A549 (cell line): ENCODE measurements around the gene ZBTB46. TPM values are rescaled to one million over a fixed set of nuclear protein-coding genes. Genes with fewer than 3 reads are reported as not detected.

Experiments
- ATAC-seq, 2 experiments: fragments of 200-7000 bp in 1 of 2; fragments of >200 bp in 1 of 2; cut with Nextera tagmentation in 1 of 2; cut with Tn5 transposase in 1 of 2; 3 replicates each; pipeline versions ENCODE4 v1.8.0 to v1.9.1; 2018 to 2020; ENCODE audit warnings: mild to moderate bottlenecking in 1 of 2, moderate library complexity in 1 of 2
- CTCF ChIA-PET: fragments of 300-600 bp; sonication (Branson Sonifier 250); formaldehyde crosslinking; extraction: SDS; loops from one replicate; lab custom pipeline; 2021; ENCODE audit warnings: antibody characterized with exemption, inconsistent platforms; lab: Yijun Ruan, JAX
- POLR2A ChIA-PET: fragments of 350-600 bp; formaldehyde crosslinking; extraction: SDS; loops from one replicate; lab custom pipeline; 2021; ENCODE audit warnings: antibody characterized with exemption, inconsistent platforms; lab: Yijun Ruan, JAX
- DNase-seq, 2 experiments: peaks; one replicate each; pipeline versions ENCODE4 v3.0.0 to v3.0.0-alpha.2; 2011 to 2016; ENCODE audit warnings: low read depth in 1 of 2, low spot score in 1 of 2
- FAIRE-seq: peaks from 2 replicates; lab custom pipeline; 2011; peaks lifted over from hg19 to GRCh38; lab: Jason Lieb, UNC
- H3K27ac ChIP-seq, 2 experiments: fragments of >200 bp; sonication (Bioruptor Twin); formaldehyde crosslinking; 3 replicates each; pipeline ENCODE4 v1.5.1; 2016 to 2017
- H3K4me1 ChIP-seq: fragments of >200 bp; sonication (Bioruptor Twin); formaldehyde crosslinking; 3 replicates; pipeline ENCODE4 v1.6.1; 2016
- H3K4me2 ChIP-seq: fragments of >200 bp; sonication (Bioruptor Twin); formaldehyde crosslinking; 3 replicates; pipeline ENCODE4 v1.6.1; 2016
- H3K4me3 ChIP-seq: fragments of >200 bp; sonication (Bioruptor Twin); formaldehyde crosslinking; 3 replicates; pipeline ENCODE4 v1.5.1; 2016
- H3K9me3 ChIP-seq: fragments of >200 bp; sonication (Bioruptor Twin); formaldehyde crosslinking; 3 replicates; pipeline ENCODE4 v1.6.1; 2016
- BHLHE40 ChIP-seq: IDR thresholded peaks from 2 replicates; pipeline ENCODE4 v1.6.1; 2012; ENCODE audit warnings: low read depth, low read length, inconsistent platforms
- CEBPB ChIP-seq, 2 experiments: fragments of >200 bp in 1 of 2; sonication (Bioruptor Twin) in 1 of 2; formaldehyde crosslinking in 1 of 2; IDR thresholded peaks; 2 replicates each; pipeline ENCODE4 v1.6.1; 2012 to 2016
- ESRRA ChIP-seq: fragments of 150-350 bp; IDR thresholded peaks from 2 replicates; pipeline ENCODE4 v1.6.1; 2014; ENCODE audit warnings: mild to moderate bottlenecking, low read length, borderline replicate concordance
- HOXB13 ChIP-seq: fragments of 250-450 bp; sonication (Bioruptor Pico); IDR thresholded peaks from 2 replicates; pipeline ENCODE4 v1.5.0; 2020; ENCODE audit warnings: low read depth, mild to moderate bottlenecking, moderate library complexity
- JUN ChIP-seq, 2 experiments: fragments of >200 bp; sonication (Bioruptor Twin); formaldehyde crosslinking; IDR thresholded peaks; 2 replicates in 1 of 2; 3 replicates in 1 of 2; pipeline ENCODE4 v1.6.1; 2016 to 2017
- JUNB ChIP-seq: fragments of >200 bp; sonication (Bioruptor Twin); formaldehyde crosslinking; IDR thresholded peaks from 2 replicates; pipeline ENCODE4 v1.6.1; 2016
- KDM1A ChIP-seq: fragments of 200-600 bp; sonication (generic); IDR thresholded peaks from 2 replicates; pipeline ENCODE4 v1.6.1; 2016; ENCODE audit warnings: low read depth, mild to moderate bottlenecking
- MAFK ChIP-seq: fragments of 450-650 bp; IDR thresholded peaks from 2 replicates; pipeline ENCODE4 v1.6.1; 2014; ENCODE audit not compliant: partially characterized antibody
- MYC ChIP-seq: IDR thresholded peaks from 2 replicates; pipeline ENCODE4 v1.6.1; 2012; ENCODE audit warnings: mild to moderate bottlenecking, inconsistent platforms, low read length, improper control_type of control experiment, borderline replicate concordance
- NFE2L2 ChIP-seq: fragments of 150-350 bp; conservative IDR thresholded peaks from 2 replicates; pipeline ENCODE4 v1.6.1; 2014; ENCODE audit warnings: low read length
- NR3C1 ChIP-seq: fragments of >200 bp; sonication (Bioruptor Twin); formaldehyde crosslinking; IDR thresholded peaks from 3 replicates; pipeline ENCODE4 v1.6.1; 2017
- PBX3 ChIP-seq: IDR thresholded peaks from 2 replicates; pipeline ENCODE4 v1.6.1; 2012
- PHF8 ChIP-seq: fragments of 200-600 bp; sonication (generic); IDR thresholded peaks from 2 replicates; pipeline ENCODE4 v1.6.1; 2016; ENCODE audit warnings: low read depth, mild to moderate bottlenecking, antibody characterized with exemption, moderate library complexity, borderline replicate concordance
- RAD21 ChIP-seq, 2 experiments: fragments of >200 bp in 1 of 2; sonication (Bioruptor Twin) in 1 of 2; formaldehyde crosslinking in 1 of 2; IDR thresholded peaks in 1 of 2; conservative IDR thresholded peaks in 1 of 2; 2 replicates in 1 of 2; 3 replicates in 1 of 2; pipeline ENCODE4 v1.6.1; 2012 to 2018; ENCODE audit warnings: inconsistent platforms in 1 of 2
- RCOR1 ChIP-seq: fragments of 150-350 bp; IDR thresholded peaks from 2 replicates; pipeline ENCODE4 v1.6.1; 2014; ENCODE audit warnings: antibody characterized with exemption, low read length, low read depth
- REST ChIP-seq: fragments of 200-600 bp; sonication (generic); IDR thresholded peaks from 2 replicates; pipeline ENCODE4 v1.6.1; 2016; ENCODE audit warnings: antibody characterized with exemption, mild to moderate bottlenecking, moderate library complexity
- RFX5 ChIP-seq: fragments of 450-650 bp; IDR thresholded peaks from 2 replicates; pipeline ENCODE4 v1.7.1; 2014; ENCODE audit warnings: antibody characterized with exemption, mild to moderate bottlenecking, moderate library complexity
- USF2 ChIP-seq: fragments of 450-650 bp; IDR thresholded peaks from 2 replicates; pipeline ENCODE4 v1.6.1; 2014; ENCODE audit warnings: antibody characterized with exemption
- WGBS: methylation state at CpG from one replicate; pipeline ENCODE4 v1.1.6; 2017; ENCODE audit errors: missing lambda C conversion rate; 5-methylcytosine and 5-hydroxymethylcytosine counted together
- polyA plus RNA-seq, 4 experiments: library from polyadenylated mRNA; depleted of rRNA in 3 of 4; stranded (reverse); fragments of >200 nt; fragmentation: RNase III in 1 of 4; extraction: RNeasy Plus Mini Kit Qiagen cat#74134 plus additional on column Dnase treatment in 1 of 4; gene quantifications; 2 replicates in 3 of 4; 3 replicates in 1 of 4; pipeline ENCODE4 v1.2.3, GENCODE V29; 2011 to 2017
- TF ChIP-seq, protein P1 (sequence below): fragments of >200 bp; sonication (Bioruptor Twin); formaldehyde crosslinking; IDR thresholded peaks from 3 replicates; pipeline ENCODE4 v1.5.1; 2016

Gene ZBTB46
- polyA plus RNA-seq, 2 of the 4 experiments (the other 2 are of a cell fraction): 0.17 to 0.43 TPM

GRCh38 chr20:63821811-63822210 lies 9.3 kb downstream of the ZBTB46 start:
- Histone ChIP-seq H3K9me3 (no peaks in the 10 kb centered on the region), H3K4me1 (0 out of 3 replicates have a peak, but pooled peaks cover 5% of the 10 kb centered on the region), H3K4me3 (no peak overlapping the region), H3K4me2 (no peak overlapping the region), H3K27ac (no peak overlapping the region)
- DNase-seq: no peak
- ChIA-PET POLR2A (no interaction called here), CTCF (interaction anchor here (0.6 to 3.2 kb wide), 4 partner anchors 13 to 325 kb away, joined by 3 to 10 read pairs (median 3); no protein-coding TSS in a partner anchor)
- no peak for ATAC-seq
- no peak for TF ChIP-seq JUN (IDR thresholded peaks at IDR 0.05)
- TF ChIP-seq HOXB13 (CRISPR knock-in tag): no peak
- TF ChIP-seq BHLHE40: no peak
- TF ChIP-seq USF2: no peak
- no peak for TF ChIP-seq MAFK
- TF ChIP-seq RAD21 (conservative IDR thresholded peaks at IDR 0.05 in 1 of 2, IDR thresholded peaks at IDR 0.05 in 1 of 2): no peak
- no peak for TF ChIP-seq RCOR1
- TF ChIP-seq MYC: no peak
- TF ChIP-seq NFE2L2: no peak
- no peak for TF ChIP-seq REST
- no peak for TF ChIP-seq RFX5
- TF ChIP-seq, protein P1, sequence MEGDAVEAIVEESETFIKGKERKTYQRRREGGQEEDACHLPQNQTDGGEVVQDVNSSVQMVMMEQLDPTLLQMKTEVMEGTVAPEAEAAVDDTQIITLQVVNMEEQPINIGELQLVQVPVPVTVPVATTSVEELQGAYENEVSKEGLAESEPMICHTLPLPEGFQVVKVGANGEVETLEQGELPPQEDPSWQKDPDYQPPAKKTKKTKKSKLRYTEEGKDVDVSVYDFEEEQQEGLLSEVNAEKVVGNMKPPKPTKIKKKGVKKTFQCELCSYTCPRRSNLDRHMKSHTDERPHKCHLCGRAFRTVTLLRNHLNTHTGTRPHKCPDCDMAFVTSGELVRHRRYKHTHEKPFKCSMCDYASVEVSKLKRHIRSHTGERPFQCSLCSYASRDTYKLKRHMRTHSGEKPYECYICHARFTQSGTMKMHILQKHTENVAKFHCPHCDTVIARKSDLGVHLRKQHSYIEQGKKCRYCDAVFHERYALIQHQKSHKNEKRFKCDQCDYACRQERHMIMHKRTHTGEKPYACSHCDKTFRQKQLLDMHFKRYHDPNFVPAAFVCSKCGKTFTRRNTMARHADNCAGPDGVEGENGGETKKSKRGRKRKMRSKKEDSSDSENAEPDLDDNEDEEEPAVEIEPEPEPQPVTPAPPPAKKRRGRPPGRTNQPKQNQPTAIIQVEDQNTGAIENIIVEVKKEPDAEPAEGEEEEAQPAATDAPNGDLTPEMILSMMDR: no peak
- TF ChIP-seq JUNB: no peak
- no peak for TF ChIP-seq PHF8
- TF ChIP-seq KDM1A: no peak
- no peak for TF ChIP-seq PBX3
- no peak for TF ChIP-seq CEBPB (IDR thresholded peaks at IDR 0.05)
- no peak for TF ChIP-seq ESRRA
- no peak for TF ChIP-seq NR3C1
- 89% methylated on average over 8 of the region's 8 CpGs for WGBS
- FAIRE-seq: no peak
